DND-41 (cell line): ENCODE results near the gene KLHDC8B.

Experiments
- EZH2 ChIP-seq: IDR thresholded peaks from 3 replicates; pipeline ENCODE4 v1.6.1; 2012; ENCODE audit warnings: borderline replicate concordance, low read depth, mild to moderate bottlenecking, moderate library complexity, low read length, inconsistent platforms; ENCODE audit not compliant: severe bottlenecking
- TF ChIP-seq, protein P1 (sequence below): IDR thresholded peaks from 2 replicates; pipeline ENCODE4 v1.5.1; 2012; ENCODE audit warnings: borderline replicate concordance, low read length, moderate library complexity, mild to moderate bottlenecking; ENCODE audit not compliant: poor library complexity, severe bottlenecking; ENCODE audit errors: extremely low read depth

GRCh38 chr3:49124203-49124602 lies 47.2 kb upstream of the KLHDC8B start:
- TF ChIP-seq, protein P1, sequence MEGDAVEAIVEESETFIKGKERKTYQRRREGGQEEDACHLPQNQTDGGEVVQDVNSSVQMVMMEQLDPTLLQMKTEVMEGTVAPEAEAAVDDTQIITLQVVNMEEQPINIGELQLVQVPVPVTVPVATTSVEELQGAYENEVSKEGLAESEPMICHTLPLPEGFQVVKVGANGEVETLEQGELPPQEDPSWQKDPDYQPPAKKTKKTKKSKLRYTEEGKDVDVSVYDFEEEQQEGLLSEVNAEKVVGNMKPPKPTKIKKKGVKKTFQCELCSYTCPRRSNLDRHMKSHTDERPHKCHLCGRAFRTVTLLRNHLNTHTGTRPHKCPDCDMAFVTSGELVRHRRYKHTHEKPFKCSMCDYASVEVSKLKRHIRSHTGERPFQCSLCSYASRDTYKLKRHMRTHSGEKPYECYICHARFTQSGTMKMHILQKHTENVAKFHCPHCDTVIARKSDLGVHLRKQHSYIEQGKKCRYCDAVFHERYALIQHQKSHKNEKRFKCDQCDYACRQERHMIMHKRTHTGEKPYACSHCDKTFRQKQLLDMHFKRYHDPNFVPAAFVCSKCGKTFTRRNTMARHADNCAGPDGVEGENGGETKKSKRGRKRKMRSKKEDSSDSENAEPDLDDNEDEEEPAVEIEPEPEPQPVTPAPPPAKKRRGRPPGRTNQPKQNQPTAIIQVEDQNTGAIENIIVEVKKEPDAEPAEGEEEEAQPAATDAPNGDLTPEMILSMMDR: no peak
- no peak for TF ChIP-seq EZH2
